DND-41 (cell line): ENCODE data around the gene RHEX.

Experiments used
- EZH2 ChIP-seq: IDR thresholded peaks from 3 replicates; pipeline ENCODE4 v1.6.1; 2012; ENCODE audit warnings: borderline replicate concordance, low read depth, mild to moderate bottlenecking, moderate library complexity, low read length, inconsistent platforms; ENCODE audit not compliant: severe bottlenecking
- TF ChIP-seq, protein P1 (sequence below): IDR thresholded peaks from 2 replicates; pipeline ENCODE4 v1.5.1; 2012; ENCODE audit warnings: borderline replicate concordance, low read length, moderate library complexity, mild to moderate bottlenecking; ENCODE audit not compliant: poor library complexity, severe bottlenecking; ENCODE audit errors: extremely low read depth

DNA sequence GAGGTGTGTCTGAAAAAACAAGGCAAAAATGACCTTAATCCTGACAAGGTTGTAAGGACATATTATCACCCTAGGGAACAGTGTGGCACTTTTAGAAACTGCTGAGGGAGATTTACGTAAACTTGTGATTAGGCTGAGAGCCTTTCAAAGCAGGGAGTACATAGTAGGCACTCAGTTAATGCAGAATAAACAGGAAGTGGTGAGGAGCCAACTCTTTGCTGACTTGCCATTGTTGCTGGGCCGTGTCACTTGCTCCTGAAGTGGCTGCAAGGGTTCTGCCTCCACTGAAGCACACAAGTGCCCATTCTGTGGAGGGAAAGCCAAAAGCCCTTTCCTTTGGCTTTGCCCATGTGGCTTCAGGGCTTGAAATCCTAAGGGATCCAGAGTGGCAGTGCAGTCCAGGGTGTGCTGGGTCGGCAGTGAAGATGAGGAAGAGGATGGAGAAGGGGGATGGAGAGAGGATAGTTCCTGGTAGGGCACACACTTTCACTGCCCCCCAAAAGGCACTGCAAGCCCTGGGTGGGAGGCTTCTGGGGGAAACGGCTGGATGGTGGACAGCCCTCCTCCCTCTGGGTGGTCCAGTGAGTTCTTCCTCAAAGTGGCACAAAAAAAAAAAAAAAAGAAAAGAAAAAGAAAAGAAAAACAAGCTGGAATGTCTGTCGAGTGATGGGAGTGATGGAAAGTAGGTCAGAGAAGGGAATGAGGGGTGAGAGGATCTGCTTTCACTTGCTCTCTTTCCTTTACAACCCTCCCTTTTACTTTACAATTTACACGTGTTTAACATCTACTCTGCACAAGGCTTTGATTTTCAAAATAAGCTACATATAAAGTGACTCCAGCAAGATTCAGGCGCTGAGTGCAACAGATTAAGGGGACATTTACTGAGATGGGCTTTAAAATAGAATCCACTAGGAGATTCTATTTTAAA is 13.7 kb upstream of the RHEX start:
- TF ChIP-seq, protein P1, sequence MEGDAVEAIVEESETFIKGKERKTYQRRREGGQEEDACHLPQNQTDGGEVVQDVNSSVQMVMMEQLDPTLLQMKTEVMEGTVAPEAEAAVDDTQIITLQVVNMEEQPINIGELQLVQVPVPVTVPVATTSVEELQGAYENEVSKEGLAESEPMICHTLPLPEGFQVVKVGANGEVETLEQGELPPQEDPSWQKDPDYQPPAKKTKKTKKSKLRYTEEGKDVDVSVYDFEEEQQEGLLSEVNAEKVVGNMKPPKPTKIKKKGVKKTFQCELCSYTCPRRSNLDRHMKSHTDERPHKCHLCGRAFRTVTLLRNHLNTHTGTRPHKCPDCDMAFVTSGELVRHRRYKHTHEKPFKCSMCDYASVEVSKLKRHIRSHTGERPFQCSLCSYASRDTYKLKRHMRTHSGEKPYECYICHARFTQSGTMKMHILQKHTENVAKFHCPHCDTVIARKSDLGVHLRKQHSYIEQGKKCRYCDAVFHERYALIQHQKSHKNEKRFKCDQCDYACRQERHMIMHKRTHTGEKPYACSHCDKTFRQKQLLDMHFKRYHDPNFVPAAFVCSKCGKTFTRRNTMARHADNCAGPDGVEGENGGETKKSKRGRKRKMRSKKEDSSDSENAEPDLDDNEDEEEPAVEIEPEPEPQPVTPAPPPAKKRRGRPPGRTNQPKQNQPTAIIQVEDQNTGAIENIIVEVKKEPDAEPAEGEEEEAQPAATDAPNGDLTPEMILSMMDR, result no peak
- no peak for TF ChIP-seq EZH2
